CD4-positive, alpha-beta T cell treated with Interleukin-6 at 100 ng/mL for 8 hours (primary cell): ENCODE results near the gene PRKCA.
A peak's percentile ranks its signal among the peaks of the same experiment; 100 is the strongest.
"Not testable (repeated sequence)": the region's sequence is repeated elsewhere in the genome, so short reads cannot be mapped to it uniquely, and the experiment has no call there.

Experiments
- DNase-seq: peaks from one replicate; pipeline ENCODE4 v3.0.0-alpha.2; 2020; ENCODE audit warnings: mixed read lengths, low spot score

Gene PRKCA

GRCh38 chr17:66386498-66387351 is 84.3 kb downstream of the PRKCA start:
- no peak for DNase-seq

- DNase-seq, result no peak
These were observed 85.1 kb downstream of the PRKCA start for GRCh38 chr17:66387392-66387981.

GRCh38 chr17:66392783-66393437 is 90.5 kb downstream of the PRKCA start:
- no peak for DNase-seq

GRCh38 chr17:66395961-66396360 is 93.5 kb downstream of the PRKCA start:
- no peak for DNase-seq

- no peak for DNase-seq
These were observed 95.1 kb downstream of the PRKCA start for GRCh38 chr17:66397486-66397885.

- DNase-seq, result no peak
These were observed 95.6 kb downstream of the PRKCA start for GRCh38 chr17:66398059-66398458.

- DNase-seq, result no peak
These were observed 96.2 kb downstream of the PRKCA start for GRCh38 chr17:66398617-66399016.

- peak; percentile 39 for DNase-seq
These were observed 97.0 kb downstream of the PRKCA start for GRCh38 chr17:66399441-66399840.

- DNase-seq, result not testable (repeated sequence)
These were observed 97.8 kb downstream of the PRKCA start for GRCh38 chr17:66400041-66400688.

- no peak for DNase-seq
These were observed 98.3 kb downstream of the PRKCA start for GRCh38 chr17:66400698-66401097.

- DNase-seq, result no peak
These were observed 99.0 kb downstream of the PRKCA start for GRCh38 chr17:66401364-66401763.

GRCh38 chr17:66403846-66404556 is 101.6 kb downstream of the PRKCA start:
- no peak for DNase-seq

- DNase-seq, result no peak
These were observed 103.6 kb downstream of the PRKCA start for GRCh38 chr17:66405836-66406677.

- DNase-seq, result peak; percentile 10
These were observed 104.6 kb downstream of the PRKCA start for GRCh38 chr17:66406701-66407644.

- no peak for DNase-seq
These were observed 105.5 kb downstream of the PRKCA start for GRCh38 chr17:66407864-66408263.

- DNase-seq, result no peak
These were observed 109.1 kb downstream of the PRKCA start for GRCh38 chr17:66411520-66411919.

- DNase-seq, result no peak
These were observed 110.6 kb downstream of the PRKCA start for GRCh38 chr17:66412857-66413558.

- DNase-seq, result no peak
These were observed 111.4 kb downstream of the PRKCA start for GRCh38 chr17:66413559-66414520.
